Skeletal muscle tissue (tissue), 4 donors: ENCODE data around the gene POTEH. TPM values are rescaled to one million over a fixed set of nuclear protein-coding genes. Genes with fewer than 3 reads are reported as not detected.
"Not testable (repeated sequence)": the region's sequence is repeated elsewhere in the genome, so short reads cannot be mapped to it uniquely, and the experiment has no call there.

Experiments
- H3K27ac ChIP-seq: one replicate; pipeline ENCODE4 v1.7.0; 2013; ENCODE audit warnings: mild to moderate bottlenecking, low read depth, low read length, inconsistent platforms
- H3K27me3 ChIP-seq, 3 donors: one replicate each; pipeline ENCODE4 v1.7.0; 2013; ENCODE audit warnings: low read length in 3 of 3; ENCODE audit not compliant: control insufficient read depth in 3 of 3, insufficient read depth in 3 of 3
- H3K36me3 ChIP-seq, 3 donors: one replicate each; pipeline ENCODE4 v1.7.0; 2013; ENCODE audit warnings: low read length in 3 of 3; ENCODE audit not compliant: control insufficient read depth in 3 of 3, insufficient read depth in 3 of 3
- H3K4me1 ChIP-seq, 3 donors: one replicate each; pipeline ENCODE4 v1.7.0; 2013; ENCODE audit warnings: low read length in 3 of 3, mild to moderate bottlenecking in 3 of 3; ENCODE audit not compliant: control insufficient read depth in 3 of 3, insufficient read depth in 3 of 3
- H3K4me3 ChIP-seq, 3 donors: one replicate each; pipeline ENCODE4 v1.7.0; 2013; ENCODE audit warnings: low read length in 3 of 3
- H3K9ac ChIP-seq, 3 donors: one replicate each; pipeline ENCODE4 v1.7.0; 2013; ENCODE audit warnings: low read length in 3 of 3, mild to moderate bottlenecking in 3 of 3, moderate library complexity in 2 of 3, low read depth in 1 of 3
- H3K9me3 ChIP-seq, 3 donors: one replicate each; pipeline ENCODE4 v1.7.0; 2013; ENCODE audit warnings: low read length in 3 of 3; ENCODE audit not compliant: control insufficient read depth in 3 of 3
- total RNA-seq: library from RNA; depleted of rRNA; stranded (reverse); fragments of >200 nt; gene quantifications from one replicate; pipeline ENCODE4 v1.2.3, GENCODE V29; 2014
- donor health status: Osteomylitis.

POTEH gene
- total RNA-seq, 1 donor from 2014 or later = not detected

DNA sequence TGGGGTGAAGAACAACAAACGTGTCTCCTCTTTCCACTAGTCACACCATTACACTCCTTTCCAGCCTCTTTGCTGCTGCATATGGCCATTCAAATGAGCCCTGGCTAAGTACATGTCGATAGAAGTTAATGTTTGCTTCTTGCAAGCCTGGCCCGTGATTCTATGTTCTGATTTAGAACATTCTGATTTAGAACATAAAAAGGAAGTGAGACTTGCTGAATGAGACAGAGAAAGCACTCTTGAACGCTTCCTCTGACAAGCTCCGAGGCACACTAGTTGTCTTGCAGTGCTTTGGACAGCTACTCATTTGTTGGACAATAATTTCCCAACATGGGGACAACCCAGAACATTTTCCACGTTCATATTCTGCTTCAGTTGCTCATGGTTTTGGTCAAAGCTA lies 5.1 kb upstream of the POTEH start:
- H3K4me3 ChIP-seq, H3K4me1 ChIP-seq, H3K9me3 ChIP-seq, H3K27ac ChIP-seq, H3K36me3 ChIP-seq, H3K27me3 ChIP-seq, H3K9ac ChIP-seq: not testable (repeated sequence)

DNA sequence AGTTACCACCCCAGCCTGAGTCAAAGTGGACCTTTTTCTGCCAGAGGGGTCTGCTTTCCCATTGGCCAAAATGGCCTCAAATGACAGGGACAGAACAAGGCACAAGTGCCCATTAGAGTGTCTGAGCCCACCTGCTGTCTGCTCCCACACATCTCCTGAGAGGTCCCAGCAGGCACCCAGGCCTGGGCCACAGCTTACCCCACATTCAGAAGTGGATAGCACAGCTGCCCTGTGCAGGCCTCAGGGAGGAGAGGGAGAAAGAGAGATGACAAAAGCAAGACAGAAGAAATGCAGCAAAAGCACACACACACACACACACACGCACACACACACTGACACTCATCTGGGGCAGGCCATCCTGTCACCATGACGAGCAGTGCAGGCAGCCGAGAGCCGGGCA lies 4.2 kb upstream of the POTEH start:
- H3K36me3 ChIP-seq, H3K27me3 ChIP-seq, H3K4me1 ChIP-seq: not testable (repeated sequence)

GRCh38 chr22:15687086-15687485 lies 2.7 kb upstream of the POTEH start:
- H3K4me3 ChIP-seq, H3K27ac ChIP-seq, H3K4me1 ChIP-seq, H3K9ac ChIP-seq, H3K9me3 ChIP-seq, H3K27me3 ChIP-seq, H3K36me3 ChIP-seq: not testable (repeated sequence)

More for the DNA sequence above, 4.2 kb upstream of the POTEH start:
- H3K9ac ChIP-seq, H3K9me3 ChIP-seq, H3K27ac ChIP-seq, H3K4me3 ChIP-seq: not testable (repeated sequence)

DNA sequence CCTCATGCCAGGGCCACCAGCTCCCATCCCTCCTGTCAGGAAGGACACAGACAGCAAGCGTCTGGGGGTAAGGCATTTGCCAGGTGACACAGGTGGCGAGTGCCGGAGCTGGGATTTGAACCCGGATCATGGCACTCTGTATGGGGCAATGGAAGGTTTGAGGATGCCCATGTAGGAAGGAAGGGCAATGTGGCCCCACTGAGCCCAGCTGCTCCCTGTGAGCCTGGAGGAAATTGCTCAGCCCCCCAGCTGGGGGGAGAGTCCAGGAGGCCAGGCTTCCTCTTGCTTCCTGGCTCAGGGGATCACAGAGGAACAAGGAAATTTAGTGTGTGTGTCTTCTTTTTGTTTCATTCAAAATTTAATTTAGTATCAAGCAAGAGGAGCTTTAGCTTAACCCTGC lies 2.1 kb upstream of the POTEH start:
- not testable (repeated sequence) for H3K4me1 ChIP-seq, H3K9me3 ChIP-seq, H3K27me3 ChIP-seq, H3K27ac ChIP-seq, H3K4me3 ChIP-seq, H3K9ac ChIP-seq, H3K36me3 ChIP-seq

DNA sequence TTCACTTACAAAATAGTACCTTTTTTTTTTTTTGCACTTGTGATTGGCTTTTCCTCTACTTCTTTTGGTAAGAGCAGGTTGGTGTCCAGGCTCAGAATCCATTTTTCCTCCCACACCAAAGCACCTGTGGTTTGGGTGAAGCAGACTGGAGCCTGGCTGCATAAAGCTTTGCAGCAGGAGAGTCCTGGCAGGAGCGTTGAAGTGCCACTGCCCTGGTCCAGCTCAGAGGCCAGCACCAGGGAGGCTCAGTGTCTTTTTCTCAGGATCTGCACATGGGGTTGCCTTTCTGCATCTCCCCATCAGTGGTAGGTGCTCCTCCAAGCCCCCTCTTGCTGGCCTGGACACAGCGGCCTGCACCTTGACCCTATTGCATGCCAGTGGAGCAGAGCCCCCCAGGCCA lies 1.7 kb upstream of the POTEH start:
- not testable (repeated sequence) for H3K36me3 ChIP-seq, H3K27ac ChIP-seq, H3K4me3 ChIP-seq, H3K9me3 ChIP-seq, H3K27me3 ChIP-seq, H3K4me1 ChIP-seq, H3K9ac ChIP-seq

DNA sequence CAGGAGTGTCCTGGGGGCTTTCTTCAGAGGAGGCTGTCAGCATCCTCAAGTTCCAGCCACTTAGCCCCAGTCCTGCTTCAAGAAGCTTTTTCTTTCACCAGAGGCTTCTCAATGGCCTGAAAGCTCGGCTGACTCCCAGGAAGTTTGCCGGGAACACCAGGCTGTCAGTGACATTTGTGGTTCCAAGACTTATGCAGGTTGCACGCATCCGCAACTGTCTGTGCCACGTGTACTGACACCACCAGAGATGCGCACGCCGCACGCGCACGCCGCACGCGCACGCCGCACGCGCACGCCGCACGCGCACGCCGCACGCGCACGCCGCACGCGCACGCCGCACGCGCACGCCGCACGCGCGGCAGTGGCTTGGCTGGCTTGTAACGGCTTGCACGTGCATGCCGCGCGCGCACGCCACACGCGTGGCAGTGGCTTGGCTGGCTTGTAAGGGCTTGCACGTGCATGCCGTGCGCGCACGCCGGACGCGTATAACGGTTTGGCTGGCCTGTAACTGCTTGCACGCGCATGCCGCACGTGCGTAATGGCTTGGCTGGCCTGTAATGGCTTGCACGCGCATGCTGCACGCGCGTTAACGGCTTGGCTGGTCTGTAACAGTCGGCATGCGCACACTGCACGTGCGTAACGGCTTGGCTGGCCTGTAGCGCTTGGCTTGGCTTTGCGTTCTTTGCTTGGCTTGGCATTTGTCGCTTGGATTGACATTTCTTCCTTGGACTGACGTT lies 646 bp upstream of the POTEH start:
- H3K27me3 ChIP-seq, H3K36me3 ChIP-seq, H3K9me3 ChIP-seq, H3K4me1 ChIP-seq, H3K9ac ChIP-seq, H3K4me3 ChIP-seq, H3K27ac ChIP-seq: not testable (repeated sequence)

GRCh38 chr22:15713600-15713999 lies 23.8 kb downstream of the POTEH start:
- H3K36me3 ChIP-seq, H3K27ac ChIP-seq, H3K4me3 ChIP-seq, H3K4me1 ChIP-seq, H3K27me3 ChIP-seq, H3K9ac ChIP-seq, H3K9me3 ChIP-seq: not testable (repeated sequence)

DNA sequence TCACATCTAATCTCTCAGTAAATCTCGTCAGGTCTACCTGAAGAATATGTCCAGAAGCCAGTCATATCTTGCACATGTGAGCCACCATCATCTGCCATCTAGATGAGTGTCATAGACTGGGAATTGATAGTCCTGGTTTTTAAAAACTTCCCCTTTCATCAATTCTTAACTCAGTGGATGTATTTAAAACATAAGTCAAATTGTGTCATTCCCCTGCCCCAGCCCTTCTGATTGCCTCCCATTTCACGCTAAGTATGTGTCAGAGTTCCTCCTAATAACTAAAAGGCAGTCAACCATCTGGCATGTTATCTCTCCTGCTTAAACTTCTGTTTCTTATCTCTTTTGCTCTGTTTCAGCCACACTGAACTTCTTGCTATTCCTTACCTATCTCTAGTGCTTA lies 24.3 kb downstream of the POTEH start:
- H3K4me3 ChIP-seq, H3K27me3 ChIP-seq, H3K4me1 ChIP-seq, H3K9me3 ChIP-seq, H3K36me3 ChIP-seq, H3K27ac ChIP-seq, H3K9ac ChIP-seq: not testable (repeated sequence)

DNA sequence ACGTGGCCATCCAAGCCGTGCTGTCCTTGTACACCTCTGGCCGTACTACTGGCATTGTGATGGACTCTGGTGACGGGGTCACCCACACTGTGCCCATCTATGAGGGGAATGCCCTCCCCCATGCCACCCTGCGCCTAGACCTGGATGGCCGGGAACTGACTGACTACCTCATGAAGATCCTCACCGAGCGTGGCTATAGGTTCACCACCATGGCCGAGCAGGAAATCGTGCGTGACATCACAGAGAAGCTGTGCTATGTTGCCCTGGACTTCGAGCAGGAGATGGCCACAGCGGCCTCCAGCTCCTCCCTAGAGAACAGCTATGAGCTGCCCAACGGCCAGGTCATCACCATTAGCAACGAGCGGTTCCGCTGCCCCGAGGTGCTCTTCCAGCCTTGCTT lies 32.1 kb downstream of the POTEH start:
- H3K4me3 ChIP-seq, H3K27me3 ChIP-seq, H3K4me1 ChIP-seq, H3K9me3 ChIP-seq, H3K9ac ChIP-seq, H3K27ac ChIP-seq, H3K36me3 ChIP-seq: not testable (repeated sequence)

DNA sequence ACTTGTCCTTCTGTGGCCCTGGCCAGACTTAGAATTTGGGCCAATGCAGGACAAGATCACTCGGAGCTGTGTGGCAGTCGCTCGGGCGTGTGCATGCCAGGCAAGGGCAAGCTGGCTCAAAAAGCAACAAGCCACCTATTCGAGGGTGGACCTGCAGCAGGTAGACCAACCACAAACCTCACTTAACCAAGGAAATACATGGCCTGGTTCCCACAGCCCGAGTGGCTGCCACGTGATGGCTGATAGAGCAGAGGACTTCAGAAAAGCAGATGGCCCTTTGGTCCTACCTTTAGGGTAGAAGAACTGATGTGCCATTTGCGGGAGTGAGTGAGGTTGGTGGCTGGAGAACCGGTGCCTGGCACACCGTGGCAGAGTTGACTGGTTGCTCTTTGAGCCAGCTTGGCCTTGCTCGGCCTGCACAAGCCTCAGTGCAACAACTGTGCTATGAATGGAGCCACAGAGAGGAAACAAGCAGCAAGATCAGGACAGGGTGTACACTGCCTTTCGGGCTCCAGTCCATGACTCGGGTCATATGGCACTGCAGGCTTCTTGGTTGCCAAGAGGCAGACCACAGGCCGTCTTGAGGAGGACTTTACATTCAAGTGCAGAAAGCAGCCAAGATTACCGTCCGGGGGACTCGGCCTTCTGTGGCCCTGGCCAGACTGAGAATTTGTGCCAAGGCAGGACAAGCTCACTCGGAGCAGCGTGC lies 39.5 kb downstream of the POTEH start:
- not testable (repeated sequence) for H3K4me1 ChIP-seq, H3K27me3 ChIP-seq, H3K36me3 ChIP-seq, H3K4me3 ChIP-seq, H3K9ac ChIP-seq, H3K27ac ChIP-seq, H3K9me3 ChIP-seq
